HG03460 (cell line): ENCODE results near the gene FNDC3B.

Experiments used
- ATAC-seq: cut with Tn5 transposase; IDR thresholded peaks from one replicate; pipeline ENCODE4 v1.9.1; 2021; ENCODE audit not compliant: unreplicated experiment

The FNDC3B gene

DNA sequence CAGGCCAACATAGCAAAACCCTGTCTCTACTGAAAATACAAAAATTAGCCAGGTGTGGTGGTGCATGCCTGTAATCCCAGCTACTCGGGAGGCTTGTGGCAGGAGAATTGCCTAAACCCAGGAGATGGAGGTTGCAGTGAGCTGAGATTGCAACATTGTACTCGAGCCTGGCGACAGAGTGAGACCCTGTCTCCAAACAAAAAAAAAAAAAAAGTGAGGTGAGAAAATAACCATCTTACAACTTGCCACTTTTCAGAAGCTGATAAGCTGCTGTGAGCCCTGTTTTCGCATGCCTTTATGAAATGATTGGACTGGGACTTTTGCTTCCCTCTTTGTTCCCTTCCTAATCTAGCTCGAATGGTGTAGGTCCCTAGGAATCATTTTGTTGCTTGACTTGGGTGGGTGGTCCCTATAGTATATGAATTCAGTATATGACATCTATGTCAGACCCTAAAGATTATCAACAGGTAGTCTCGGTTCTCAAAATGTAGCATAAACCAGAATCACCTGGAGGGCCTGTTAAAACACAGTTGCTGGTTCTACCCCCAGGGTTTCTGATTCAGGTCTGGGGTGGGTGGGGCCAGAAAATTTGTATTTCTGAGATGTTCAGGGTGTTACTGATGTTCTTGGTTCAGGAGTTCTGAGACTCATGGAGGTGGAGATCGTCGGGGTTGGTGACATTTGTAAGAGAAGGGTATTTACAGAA, 107.9 kb downstream of the FNDC3B start:
- no peak for ATAC-seq

- no peak for ATAC-seq
Observed at GRCh38 chr3:172148241-172148640, 108.9 kb downstream of the FNDC3B start.

- no peak for ATAC-seq
Observed at GRCh38 chr3:172148702-172149565, 109.6 kb downstream of the FNDC3B start.

- no peak for ATAC-seq
Observed at GRCh38 chr3:172150268-172150667, 110.9 kb downstream of the FNDC3B start.

DNA sequence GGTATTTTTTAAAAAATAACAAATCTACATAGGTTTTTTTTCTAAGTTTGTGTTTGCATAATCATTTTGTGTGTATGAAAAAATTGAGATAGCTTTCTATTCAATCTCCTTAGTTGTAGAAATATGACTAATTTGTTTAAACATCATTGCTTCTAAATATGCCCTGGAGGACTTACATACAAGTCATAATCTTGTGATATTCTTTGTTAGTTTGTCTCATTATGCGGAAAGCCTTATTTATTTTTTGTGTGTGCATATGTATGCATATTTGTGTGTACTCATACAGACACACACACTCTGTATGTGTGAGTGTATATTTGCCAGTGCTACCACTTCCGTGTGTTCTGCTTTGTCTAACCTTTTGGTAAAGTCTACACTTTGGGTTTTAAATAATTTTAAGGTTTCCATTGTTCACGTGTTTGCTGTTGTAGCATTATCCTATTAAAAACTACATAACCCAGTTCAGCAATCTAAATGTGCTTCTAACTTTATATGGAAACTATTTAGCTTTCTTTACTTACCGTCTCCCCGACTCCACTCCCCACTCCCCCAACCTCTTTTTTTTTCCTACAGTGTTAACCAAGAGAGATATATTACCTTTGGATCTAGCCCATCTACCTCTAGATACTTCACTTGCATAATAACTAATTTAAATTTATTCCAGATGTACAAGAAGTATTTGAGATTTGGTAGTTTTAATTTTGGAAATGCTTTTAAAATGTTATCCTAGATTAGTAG, 111.7 kb downstream of the FNDC3B start:
- ATAC-seq: no peak

GRCh38 chr3:172151651-172152649, 112.6 kb downstream of the FNDC3B start:
- no peak for ATAC-seq

DNA sequence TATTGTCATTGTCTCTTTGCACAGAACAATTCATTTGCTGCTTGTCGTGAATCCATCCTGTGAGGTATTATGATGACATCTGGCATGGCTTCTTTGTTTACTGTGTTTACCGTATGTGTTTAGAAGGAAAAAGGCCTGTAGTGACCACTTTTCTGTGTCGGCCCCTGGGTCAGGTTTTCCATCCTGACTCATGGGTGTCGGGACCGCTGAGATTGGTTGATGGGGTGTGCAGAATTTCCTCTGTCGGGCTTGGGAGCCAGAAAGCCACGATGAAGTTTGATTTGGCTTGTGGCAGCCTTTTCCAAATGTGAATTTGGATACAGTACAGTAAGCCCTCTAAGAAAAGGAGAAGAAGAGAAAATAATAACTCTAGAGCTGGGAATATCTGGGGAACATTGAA, 113.5 kb downstream of the FNDC3B start:
- no peak for ATAC-seq

GRCh38 chr3:172153335-172153861, 114.0 kb downstream of the FNDC3B start:
- peak; percentile 67 for ATAC-seq

- ATAC-seq: peak; percentile 59
Observed at GRCh38 chr3:172154768-172155664, 115.6 kb downstream of the FNDC3B start.

- ATAC-seq: no peak
Observed at GRCh38 chr3:172155897-172156585, 116.7 kb downstream of the FNDC3B start.

DNA sequence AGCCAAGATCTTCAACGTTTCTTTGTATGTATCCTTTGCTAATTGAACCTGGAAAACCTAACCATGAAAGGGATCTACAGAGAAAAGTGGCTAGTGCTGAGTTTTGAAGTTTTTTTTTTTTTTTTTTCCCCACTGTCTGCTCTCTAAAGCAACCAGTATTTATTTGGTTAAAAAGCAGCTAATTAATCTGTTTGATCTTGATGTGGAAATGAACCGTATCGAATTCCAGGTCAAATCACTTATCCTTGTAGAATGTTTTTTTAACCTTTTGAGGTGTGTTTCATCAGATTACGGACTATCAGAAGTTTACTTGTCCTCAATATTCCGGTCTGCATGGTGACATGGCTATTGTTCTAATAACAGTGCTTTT, 117.2 kb downstream of the FNDC3B start:
- no peak for ATAC-seq

- no peak for ATAC-seq
Observed at GRCh38 chr3:172157564-172158258, 118.3 kb downstream of the FNDC3B start.

- ATAC-seq: no peak
Observed at GRCh38 chr3:172158741-172159140, 119.4 kb downstream of the FNDC3B start.

GRCh38 chr3:172159376-172159775, 120.0 kb downstream of the FNDC3B start:
- ATAC-seq: no peak

- ATAC-seq: no peak
Observed at GRCh38 chr3:172159962-172160538, 120.7 kb downstream of the FNDC3B start.

- no peak for ATAC-seq
Observed at GRCh38 chr3:172161133-172161789, 121.9 kb downstream of the FNDC3B start.

DNA sequence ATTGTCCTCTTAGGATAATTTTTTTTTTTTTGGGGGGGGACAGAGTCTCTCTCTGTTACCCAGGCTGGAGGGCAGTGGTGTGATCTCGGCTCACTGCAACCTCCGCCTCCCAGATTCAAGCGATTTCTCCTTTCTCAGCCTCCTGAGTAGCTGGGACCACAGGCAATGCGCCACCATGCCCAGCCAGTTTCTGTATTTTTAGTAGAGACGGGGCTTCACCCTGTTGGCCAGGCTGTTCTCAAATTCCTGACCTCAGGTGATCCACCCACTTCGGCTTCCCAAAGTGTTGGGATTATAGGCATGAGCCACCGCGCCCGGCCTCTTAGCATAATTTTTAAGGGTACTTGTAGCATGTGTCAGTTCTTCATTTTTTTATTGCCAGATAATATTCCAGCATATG, 122.6 kb downstream of the FNDC3B start:
- no peak for ATAC-seq
